GM19023 (cell line): ENCODE results near the gene FNIP1.
"Not testable (repeated sequence)": the region's sequence is repeated elsewhere in the genome, so short reads cannot be mapped to it uniquely, and the experiment has no call there.

Experiments used
- ATAC-seq: cut with Tn5 transposase; IDR thresholded peaks from one replicate; pipeline ENCODE4 v1.9.1; 2021; ENCODE audit warnings: mild to moderate bottlenecking, moderate library complexity; ENCODE audit not compliant: unreplicated experiment

The FNIP1 gene

GRCh38 chr5:131641494-131641893 is 155.3 kb downstream of the FNIP1 start:
- no peak for ATAC-seq

- ATAC-seq = no peak
Measured at GRCh38 chr5:131640043-131640856, 156.6 kb downstream of the FNIP1 start.

- no peak for ATAC-seq
Measured at GRCh38 chr5:131639148-131639547, 157.7 kb downstream of the FNIP1 start.

- ATAC-seq = no peak
Measured at GRCh38 chr5:131637694-131638093, 159.1 kb downstream of the FNIP1 start.

- no peak for ATAC-seq
Measured at GRCh38 chr5:131635684-131636572, 160.9 kb downstream of the FNIP1 start.

- ATAC-seq = peak; percentile 90
Measured at GRCh38 chr5:131634996-131635683, 161.7 kb downstream of the FNIP1 start, which contains the start of gene RAPGEF6. RAPGEF6 (minus strand) TSS chr5:131635229; CDS start chr5:131635030, 199 bp downstream.

- ATAC-seq = peak; percentile 17
Measured at GRCh38 chr5:131634666-131634995, 162.2 kb downstream of the FNIP1 start.

- ATAC-seq = no peak
Measured at GRCh38 chr5:131634238-131634637, 162.6 kb downstream of the FNIP1 start.

GRCh38 chr5:131633830-131634229 is 163.0 kb downstream of the FNIP1 start:
- ATAC-seq = no peak

- ATAC-seq = no peak
Measured at GRCh38 chr5:131630963-131631350, 165.9 kb downstream of the FNIP1 start.

GRCh38 chr5:131630208-131630962 is 166.4 kb downstream of the FNIP1 start:
- no peak for ATAC-seq

GRCh38 chr5:131628990-131629389 is 167.8 kb downstream of the FNIP1 start:
- ATAC-seq = no peak

GRCh38 chr5:131627207-131627865 is 169.5 kb downstream of the FNIP1 start:
- ATAC-seq = no peak

- no peak for ATAC-seq
Measured at GRCh38 chr5:131622633-131623032, 174.2 kb downstream of the FNIP1 start.

GRCh38 chr5:131621164-131621563 is 175.7 kb downstream of the FNIP1 start:
- ATAC-seq = not testable (repeated sequence)

- ATAC-seq = no peak
Measured at GRCh38 chr5:131619102-131619501, 177.7 kb downstream of the FNIP1 start.

- no peak for ATAC-seq
Measured at GRCh38 chr5:131617140-131617822, 179.5 kb downstream of the FNIP1 start.

GRCh38 chr5:131615957-131616356 is 180.9 kb downstream of the FNIP1 start:
- ATAC-seq = no peak

GRCh38 chr5:131613423-131613822 is 183.4 kb downstream of the FNIP1 start:
- ATAC-seq = no peak

GRCh38 chr5:131611064-131611381 is 185.8 kb downstream of the FNIP1 start:
- no peak for ATAC-seq
